ENCODE data around the gene USP17L30. TPM values are rescaled to one million over a fixed set of nuclear protein-coding genes. Genes with fewer than 3 reads are reported as not detected.

USP17L30 gene
- not detected in 2 replicates for total RNA-seq

GRCh38 chr4:9362829-9363228, at the start of gene USP17L30:
TSS of gene USP17L30 (plus strand) at chr4:9363129. CDS start at chr4:9363129, 0 bp downstream.

GRCh38 chr4:9324865-9325264, 38.1 kb upstream of the USP17L30 start, which contains the start of gene USP17L24:
TSS of gene USP17L24 (plus strand) at chr4:9325165. CDS start at chr4:9325165, 0 bp downstream.

GRCh38 chr4:9329611-9330010, 33.3 kb upstream of the USP17L30 start, which contains the start of gene USP17L25:
TSS of gene USP17L25 (plus strand) at chr4:9329911. CDS start at chr4:9329911, 0 bp downstream.

DNA sequence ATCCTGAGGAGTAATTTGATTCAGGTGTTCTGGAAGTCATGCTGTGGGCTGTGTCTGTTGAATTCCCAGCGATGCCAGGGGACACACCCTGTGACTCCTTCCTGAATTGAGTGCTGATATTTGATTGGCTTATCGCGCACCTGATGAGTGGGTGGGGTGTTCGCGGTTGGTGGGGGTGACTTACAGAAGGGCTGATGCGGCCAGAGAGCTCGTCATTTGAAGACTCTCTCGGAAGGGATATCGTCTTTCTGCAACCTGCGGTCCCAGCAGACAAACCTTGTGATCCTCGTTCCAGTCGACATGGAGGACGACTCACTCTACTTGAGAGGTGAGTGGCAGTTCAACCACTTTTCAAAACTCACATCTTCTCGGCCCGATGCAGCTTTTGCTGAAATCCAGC, 28.6 kb upstream of the USP17L30 start, which contains the start of gene USP17L26:
Gene USP17L26, plus strand, starts transcription at position 301 of the 400 bp plus-strand sequence. Its CDS starts 0 bp downstream, at position 301.

DNA sequence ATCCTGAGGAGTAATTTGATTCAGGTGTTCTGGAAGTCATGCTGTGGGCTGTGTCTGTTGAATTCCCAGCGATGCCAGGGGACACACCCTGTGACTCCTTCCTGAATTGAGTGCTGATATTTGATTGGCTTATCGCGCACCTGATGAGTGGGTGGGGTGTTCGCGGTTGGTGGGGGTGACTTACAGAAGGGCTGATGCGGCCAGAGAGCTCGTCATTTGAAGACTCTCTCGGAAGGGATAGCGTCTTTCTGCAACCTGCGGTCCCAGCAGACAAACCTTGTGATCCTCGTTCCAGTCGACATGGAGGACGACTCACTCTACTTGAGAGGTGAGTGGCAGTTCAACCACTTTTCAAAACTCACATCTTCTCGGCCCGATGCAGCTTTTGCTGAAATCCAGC, 23.8 kb upstream of the USP17L30 start, which contains the start of gene USP17L5:
Gene USP17L5, plus strand, starts transcription at position 301 of the 400 bp plus-strand sequence. Its CDS starts 0 bp downstream, at position 301.

DNA sequence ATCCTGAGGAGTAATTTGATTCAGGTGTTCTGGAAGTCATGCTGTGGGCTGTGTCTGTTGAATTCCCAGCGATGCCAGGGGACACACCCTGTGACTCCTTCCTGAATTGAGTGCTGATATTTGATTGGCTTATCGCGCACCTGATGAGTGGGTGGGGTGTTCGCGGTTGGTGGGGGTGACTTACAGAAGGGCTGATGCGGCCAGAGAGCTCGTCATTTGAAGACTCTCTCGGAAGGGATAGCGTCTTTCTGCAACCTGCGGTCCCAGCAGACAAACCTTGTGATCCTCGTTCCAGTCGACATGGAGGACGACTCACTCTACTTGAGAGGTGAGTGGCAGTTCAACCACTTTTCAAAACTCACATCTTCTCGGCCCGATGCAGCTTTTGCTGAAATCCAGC, 19.1 kb upstream of the USP17L30 start, which contains the start of gene USP17L27:
Gene USP17L27, plus strand, starts transcription at position 301 of the 400 bp plus-strand sequence. Its CDS starts 0 bp downstream, at position 301.

GRCh38 chr4:9348593-9348992, 14.3 kb upstream of the USP17L30 start, which contains the start of gene USP17L28:
TSS of gene USP17L28 (plus strand) at chr4:9348893. CDS start at chr4:9348893, 0 bp downstream.

GRCh38 chr4:9353338-9353737, 9.6 kb upstream of the USP17L30 start, which contains the start of gene USP17L29:
TSS of gene USP17L29 (plus strand) at chr4:9353638. CDS start at chr4:9353638, 0 bp downstream.

Other genes starting within 250 kb of the USP17L30 start
- gene FAM90A26, start 192.7 kb upstream of the USP17L30 start, total RNA-seq: not detected in 2 replicates
- gene USP17L10, start 152.5 kb upstream of the USP17L30 start, total RNA-seq: not detected in 2 replicates
- not detected in 2 replicates for gene USP17L11, start 147.7 kb upstream of the USP17L30 start, total RNA-seq
- not detected in 2 replicates for gene USP17L12, start 143.0 kb upstream of the USP17L30 start, total RNA-seq
- gene USP17L13, start 138.2 kb upstream of the USP17L30 start, total RNA-seq: not detected in 2 replicates
- gene USP17L15, start 128.7 kb upstream of the USP17L30 start, total RNA-seq: not detected in 2 replicates
- gene USP17L17, start 119.2 kb upstream of the USP17L30 start, total RNA-seq: not detected in 2 replicates
- not detected in 2 replicates for gene USP17L18, start 114.5 kb upstream of the USP17L30 start, total RNA-seq
- gene USP17L19, start 109.8 kb upstream of the USP17L30 start, total RNA-seq: not detected in 2 replicates
- not detected in 2 replicates for gene USP17L20, start 105.0 kb upstream of the USP17L30 start, total RNA-seq
- not detected in 2 replicates for gene USP17L21, start 100.3 kb upstream of the USP17L30 start, total RNA-seq
- not detected in 2 replicates for gene USP17L22, start 95.5 kb upstream of the USP17L30 start, total RNA-seq
- gene USP17L24, start 38.0 kb upstream of the USP17L30 start, total RNA-seq: not detected in 2 replicates
- not detected in 2 replicates for gene USP17L25, start 33.2 kb upstream of the USP17L30 start, total RNA-seq
- gene USP17L26, start 28.5 kb upstream of the USP17L30 start, total RNA-seq: not detected in 2 replicates
- not detected in 2 replicates for gene USP17L5, start 23.7 kb upstream of the USP17L30 start, total RNA-seq
- not detected in 2 replicates for gene USP17L27, start 19.0 kb upstream of the USP17L30 start, total RNA-seq
- gene USP17L28, start 14.2 kb upstream of the USP17L30 start, total RNA-seq: not detected in 2 replicates
- not detected in 2 replicates for gene USP17L29, start 9.5 kb upstream of the USP17L30 start, total RNA-seq
- not detected in 2 replicates for gene DEFB131A, start 81.3 kb downstream of the USP17L30 start, total RNA-seq

Measured in smooth muscle cell of the pulmonary artery (primary cell).